Measurements from ENCODE around the gene MAMSTR. TPM values are rescaled to one million over a fixed set of nuclear protein-coding genes. Genes with fewer than 3 reads are reported as not detected.

The MAMSTR gene
- total RNA-seq, 4 donors from 2014 or later, result 0.51 TPM; not detected in 3

GRCh38 chr19:48698046-48698445 lies 21.5 kb downstream of the MAMSTR start:
- TF ChIP-seq CTCF (IDR thresholded peaks at IDR 0.05; ENCODE audit: low read depth), result no peak

- no peak for TF ChIP-seq CTCF (IDR thresholded peaks at IDR 0.05; ENCODE audit: low read depth)
Measured at GRCh38 chr19:48696353-48697010, 23.0 kb downstream of the MAMSTR start.

DNA sequence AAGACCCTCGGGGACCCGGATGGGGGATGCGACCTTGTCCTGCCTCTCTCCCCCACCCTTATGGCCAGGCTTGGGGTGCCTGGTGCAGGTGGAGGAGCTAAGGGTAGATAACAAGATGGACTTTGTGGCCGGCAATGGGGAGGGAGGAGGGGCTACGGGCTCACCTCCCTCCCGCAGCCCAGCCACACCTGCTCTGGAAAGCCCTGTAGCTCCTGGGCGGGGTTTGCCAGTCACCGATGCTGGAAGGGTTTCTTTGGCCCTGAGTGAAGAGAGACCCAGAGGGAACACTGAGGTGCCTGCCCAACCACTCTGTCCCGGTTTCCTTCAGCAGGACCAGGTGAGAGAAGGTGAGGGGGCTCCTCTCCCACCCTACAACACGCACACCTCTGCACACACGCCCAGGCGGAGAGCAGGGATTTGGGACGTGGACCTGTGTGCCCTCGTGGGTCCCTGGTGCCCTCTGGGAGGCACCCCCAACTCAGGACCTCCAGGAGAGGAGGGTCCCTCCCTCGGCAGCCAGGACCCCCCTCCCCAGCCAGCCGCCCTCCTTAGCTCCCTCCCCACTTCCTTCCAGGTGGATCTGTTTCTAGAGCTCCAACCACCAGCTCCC lies 23.7 kb downstream of the MAMSTR start, which contains the start of gene FUT2:
Gene FUT2, plus strand, starts transcription at position 229 of the 610 bp plus-strand sequence. CDS start 6,986 bp downstream, outside the sequence.
- no peak for TF ChIP-seq CTCF (IDR thresholded peaks at IDR 0.05; ENCODE audit: low read depth)

DNA sequence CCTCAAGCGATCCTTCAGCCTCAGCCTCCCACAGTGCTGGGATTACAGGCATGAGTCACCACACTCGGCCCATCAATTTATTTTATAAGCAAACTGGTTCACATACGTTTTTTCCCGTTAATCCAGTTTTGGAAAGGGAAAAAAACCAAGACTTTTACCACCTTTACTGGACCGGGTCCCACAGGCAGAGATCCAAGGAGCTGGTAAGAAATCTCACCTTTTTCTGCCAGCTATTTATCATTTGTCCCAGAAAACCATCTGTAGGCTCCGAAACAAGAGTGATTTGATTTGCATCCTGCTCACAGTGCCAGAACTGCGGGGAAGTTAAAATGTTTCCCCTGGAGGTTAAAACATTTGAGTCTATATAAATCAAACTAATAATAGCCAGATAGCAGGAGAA lies 30.1 kb downstream of the MAMSTR start:
- TF ChIP-seq CTCF (IDR thresholded peaks at IDR 0.05; ENCODE audit: low read depth), result no peak

- TF ChIP-seq CTCF (IDR thresholded peaks at IDR 0.05; ENCODE audit: low read depth), result no peak
Measured at GRCh38 chr19:48687776-48688175, 31.7 kb downstream of the MAMSTR start.

DNA sequence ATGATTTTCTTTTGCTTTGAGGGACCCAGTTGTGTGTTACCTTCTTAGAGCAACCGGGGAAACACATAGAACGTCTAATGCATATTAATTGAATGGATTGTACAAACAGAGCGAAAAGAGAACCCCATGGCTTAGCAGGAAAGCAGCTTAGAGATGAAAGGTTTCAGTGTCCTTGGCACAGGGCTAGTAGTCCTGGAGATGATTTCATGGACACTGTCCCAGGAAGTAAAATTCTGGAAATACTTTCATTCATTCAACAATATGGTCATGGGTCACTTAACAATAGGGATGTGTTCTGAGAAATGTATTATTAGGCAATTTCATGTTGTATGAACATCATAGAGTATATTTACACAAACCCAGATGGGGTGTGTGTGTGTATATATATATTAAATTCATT lies 33.4 kb downstream of the MAMSTR start:
- no peak for TF ChIP-seq CTCF (IDR thresholded peaks at IDR 0.05; ENCODE audit: low read depth)

GRCh38 chr19:48685583-48685982 lies 33.9 kb downstream of the MAMSTR start:
- no peak for TF ChIP-seq CTCF (IDR thresholded peaks at IDR 0.05; ENCODE audit: low read depth)
